Erythroblast (primary cell): ENCODE measurements around the gene PITX3.
"Not testable (repeated sequence)": the region's sequence is repeated elsewhere in the genome, so short reads cannot be mapped to it uniquely, and the experiment has no call there.

Experiments used
- DNase-seq, 2 experiments: peaks; one replicate each; lab custom pipeline; 2025; lab: John Stamatoyannopoulos, UW
- GATA1 ChIP-seq: IDR thresholded peaks from 2 replicates; pipeline ENCODE4 v1.6.1; 2011; ENCODE audit warnings: low read depth, mild to moderate bottlenecking, control low read depth, low read length, moderate library complexity
- POLR2A ChIP-seq: IDR thresholded peaks from 2 replicates; pipeline ENCODE4 v1.6.1; 2011; ENCODE audit warnings: mild to moderate bottlenecking, low read length

Gene PITX3

GRCh38 chr10:102227050-102227449 is 14.3 kb downstream of the PITX3 start:
- DNase-seq: no peak
- no peak for TF ChIP-seq GATA1
- no peak for TF ChIP-seq POLR2A

GRCh38 chr10:102226542-102226870 is 14.8 kb downstream of the PITX3 start:
- TF ChIP-seq POLR2A (no peak), GATA1 (no peak)
- no peak for DNase-seq

- TF ChIP-seq GATA1 (no peak), POLR2A (no peak)
- DNase-seq: peak; percentile 93 to 94
Observed at GRCh38 chr10:102225646-102226541, 15.4 kb downstream of the PITX3 start, which contains the start of gene ELOVL3. TSS of gene ELOVL3 (plus strand) at chr10:102226299. CDS start at chr10:102226549, 250 bp downstream.

GRCh38 chr10:102222797-102223196 is 18.5 kb downstream of the PITX3 start:
- no peak for DNase-seq
- TF ChIP-seq POLR2A (no peak), GATA1 (no peak)

- DNase-seq: peak in 1 of 2 experiments; percentile 25
- TF ChIP-seq GATA1 (no peak), POLR2A (no peak)
Observed at GRCh38 chr10:102220612-102221011, 20.7 kb downstream of the PITX3 start.

GRCh38 chr10:102219370-102219769 is 21.9 kb downstream of the PITX3 start:
- no peak for DNase-seq
- TF ChIP-seq GATA1: no peak
- no peak for TF ChIP-seq POLR2A

GRCh38 chr10:102213599-102213998 is 27.7 kb downstream of the PITX3 start:
- DNase-seq: not testable (repeated sequence)

- no peak for DNase-seq
- TF ChIP-seq POLR2A (no peak), GATA1 (no peak)
Observed at GRCh38 chr10:102211615-102212299, 29.6 kb downstream of the PITX3 start.

- DNase-seq: no peak
- TF ChIP-seq GATA1 (no peak), POLR2A (no peak)
Observed at GRCh38 chr10:102208311-102209035, 32.8 kb downstream of the PITX3 start.

GRCh38 chr10:102202386-102202785 is 38.9 kb downstream of the PITX3 start:
- TF ChIP-seq POLR2A: no peak
- TF ChIP-seq GATA1: no peak
- no peak for DNase-seq

GRCh38 chr10:102200751-102201640 is 40.3 kb downstream of the PITX3 start:
- DNase-seq: no peak
- TF ChIP-seq POLR2A: no peak
- TF ChIP-seq GATA1: no peak

GRCh38 chr10:102198027-102198426 is 43.3 kb downstream of the PITX3 start:
- no peak for DNase-seq
- no peak for TF ChIP-seq GATA1
- no peak for TF ChIP-seq POLR2A

- TF ChIP-seq GATA1 (no peak), POLR2A (no peak)
- DNase-seq: no peak
Observed at GRCh38 chr10:102196893-102197292, 44.4 kb downstream of the PITX3 start.
